Type B pancreatic cell (in vitro differentiated cells): Measurements from ENCODE around the gene KASH5. TPM values are rescaled to one million over a fixed set of nuclear protein-coding genes. Genes with fewer than 3 reads are reported as not detected.
A peak's percentile ranks its signal among the peaks of the same experiment; 100 is the strongest.

Experiments used
- DNase-seq: peaks from one replicate; pipeline ENCODE4 v3.0.0; 2021; ENCODE audit warnings: mixed read lengths; ENCODE audit not compliant: unreplicated experiment; ENCODE audit errors: extremely low spot score
- H3K27ac Mint-ChIP-seq: 2 replicates; pipeline ENCODE4 v1.8.0; 2021; ENCODE audit warnings: mild to moderate bottlenecking, mixed read lengths
- H3K27me3 Mint-ChIP-seq: 2 replicates; pipeline ENCODE4 v1.8.0; 2021; ENCODE audit warnings: mixed read lengths
- H3K36me3 Mint-ChIP-seq: 2 replicates; pipeline ENCODE4 v1.8.0; 2021; ENCODE audit warnings: mixed read lengths
- H3K4me1 Mint-ChIP-seq: one replicate; pipeline ENCODE4 v1.8.0; 2021; ENCODE audit warnings: mixed read lengths; ENCODE audit not compliant: unreplicated experiment
- H3K4me3 Mint-ChIP-seq: 2 replicates; pipeline ENCODE4 v1.8.0; 2021; ENCODE audit warnings: mild to moderate bottlenecking, mixed read lengths
- H3K9me3 Mint-ChIP-seq: 2 replicates; pipeline ENCODE4 v1.8.0; 2021; ENCODE audit warnings: mixed read lengths
- CTCF ChIP-seq: fragments of 200-600 bp; sonication (generic); conservative IDR thresholded peaks from 2 replicates; pipeline ENCODE4 v1.5.0; 2021; ENCODE audit warnings: antibody characterized with exemption, mild to moderate bottlenecking
- total RNA-seq: library from RNA; stranded (reverse); gene quantifications from 2 replicates; pipeline ENCODE4 v1.2.1, GENCODE V29; 2021; ENCODE audit warnings: low replicate concordance

KASH5 gene
- total RNA-seq, 1 donor from 2014 or later = not detected

- no peak for DNase-seq
- no peaks in the 10 kb centered on the region for H3K27me3 Mint-ChIP-seq
- peaks cover 37% of the 10 kb centered on the region for H3K36me3 Mint-ChIP-seq
- H3K27ac Mint-ChIP-seq = peak overlapping the region; percentile 36
- TF ChIP-seq CTCF = peak; percentile 37
- H3K9me3 Mint-ChIP-seq = no peaks in the 10 kb centered on the region
- no peaks in the 10 kb centered on the region for H3K4me1 Mint-ChIP-seq
- no peak overlapping the region for H3K4me3 Mint-ChIP-seq
These were observed 40.2 kb upstream of the KASH5 start for GRCh38 chr19:49347835-49348234.

- Mint-ChIP-seq H3K27ac (peak overlapping the region; percentile 36), H3K27me3 (no peaks in the 10 kb centered on the region)
These were observed 39.5 kb upstream of the KASH5 start for GRCh38 chr19:49348305-49349189.

GRCh38 chr19:49349567-49349966, 38.5 kb upstream of the KASH5 start:
- Mint-ChIP-seq H3K4me1 (no peaks in the 10 kb centered on the region), H3K9me3 (no peaks in the 10 kb centered on the region), H3K27me3 (no peaks in the 10 kb centered on the region), H3K4me3 (no peak overlapping the region), H3K27ac (no peak overlapping the region), H3K36me3 (peaks cover 40% of the 10 kb centered on the region)
- no peak for TF ChIP-seq CTCF
- no peak for DNase-seq

More at GRCh38 chr19:49348305-49349189, 39.5 kb upstream of the KASH5 start:
- Mint-ChIP-seq H3K4me3 (no peak overlapping the region), H3K9me3 (no peaks in the 10 kb centered on the region), H3K4me1 (no peaks in the 10 kb centered on the region), H3K36me3 (peaks cover 37% of the 10 kb centered on the region)
- DNase-seq = no peak
- no peak for TF ChIP-seq CTCF

GRCh38 chr19:49355909-49356353, 32.1 kb upstream of the KASH5 start:
- Mint-ChIP-seq H3K9me3 (no peaks in the 10 kb centered on the region), H3K4me1 (peaks cover 13% of the 10 kb centered on the region), H3K4me3 (peak overlapping the region; percentile 27), H3K27me3 (no peaks in the 10 kb centered on the region), H3K36me3 (peaks cover 29% of the 10 kb centered on the region), H3K27ac (peak overlapping the region; percentile 72)
- no peak for TF ChIP-seq CTCF
- DNase-seq = no peak

- no peak for DNase-seq
- H3K4me3 Mint-ChIP-seq = peak overlapping the region; percentile 27
- H3K36me3 Mint-ChIP-seq = peaks cover 25% of the 10 kb centered on the region
- no peak for TF ChIP-seq CTCF
- H3K27ac Mint-ChIP-seq = peak overlapping the region; percentile 72
- no peaks in the 10 kb centered on the region for H3K9me3 Mint-ChIP-seq
- peaks cover 13% of the 10 kb centered on the region for H3K4me1 Mint-ChIP-seq
- H3K27me3 Mint-ChIP-seq = no peaks in the 10 kb centered on the region
These were observed 31.7 kb upstream of the KASH5 start for GRCh38 chr19:49356382-49356781.
